WTC11 (cell line): ENCODE measurements around the gene P4HTM. TPM values are rescaled to one million over a fixed set of nuclear protein-coding genes. Genes with fewer than 3 reads are reported as not detected.
A peak's percentile ranks its signal among the peaks of the same experiment; 100 is the strongest.

ENCODE experiments used
- ATAC-seq: fragments of 200-7000 bp; cut with Tn5 transposase; 2 replicates; pipeline ENCODE4 v1.10.0; 2021; ENCODE audit warnings: mild to moderate bottlenecking, moderate library complexity
- CTCF ChIA-PET: fragments of 300-600 bp; sonication (Branson Sonifier 250); formaldehyde crosslinking; loops from one replicate; lab custom pipeline; 2021; ENCODE audit warnings: antibody characterized with exemption; lab: Charles Lee
- POLR2A ChIA-PET: fragments of 350-600 bp; sonication (Branson Sonifier 250); formaldehyde crosslinking; loops from one replicate; lab custom pipeline; 2021; ENCODE audit warnings: antibody characterized with exemption; lab: Charles Lee
- DNase-seq: peaks from one replicate; pipeline ENCODE4 v3.0.0; 2021; ENCODE audit warnings: low spot score
- H3K27ac Mint-ChIP-seq: 2 replicates; pipeline ENCODE4 v1.8.0; 2021; ENCODE audit warnings: mixed read lengths
- H3K27me3 Mint-ChIP-seq: 2 replicates; pipeline ENCODE4 v1.8.0; 2021; ENCODE audit warnings: low read depth, mild to moderate bottlenecking, moderate library complexity, mixed read lengths
- H3K36me3 Mint-ChIP-seq: 2 replicates; pipeline ENCODE4 v1.8.0; 2021; ENCODE audit warnings: mixed read lengths
- H3K4me1 Mint-ChIP-seq: 2 replicates; pipeline ENCODE4 v1.8.0; 2022; ENCODE audit warnings: mixed read lengths
- H3K4me3 Mint-ChIP-seq: 2 replicates; pipeline ENCODE4 v1.8.0; 2021; ENCODE audit warnings: mild to moderate bottlenecking, moderate library complexity, mixed read lengths
- H3K9me3 Mint-ChIP-seq: 2 replicates; pipeline ENCODE4 v1.8.0; 2021; ENCODE audit warnings: mixed read lengths
- AR ChIP-seq: fragments of 250-450 bp; sonication (Bioruptor Pico); IDR thresholded peaks from 2 replicates; pipeline ENCODE4 v1.9.0; 2021; ENCODE audit warnings: mild to moderate bottlenecking
- ATF1 ChIP-seq: sonication (generic); formaldehyde crosslinking; IDR thresholded peaks from 2 replicates; pipeline ENCODE4 v1.8.1; 2023; ENCODE audit warnings: mild to moderate bottlenecking, moderate library complexity, missing genetic modification reagents
- GTF2I ChIP-seq: fragments of 250-450 bp; sonication (Bioruptor Pico); conservative IDR thresholded peaks from 2 replicates; pipeline ENCODE4 v1.4.0; 2021; ENCODE audit warnings: mild to moderate bottlenecking
- JUN ChIP-seq: sonication (generic); formaldehyde crosslinking; IDR thresholded peaks from 2 replicates; pipeline ENCODE4 v1.8.0; 2023; ENCODE audit warnings: mild to moderate bottlenecking, missing genetic modification reagents
- OVOL2 ChIP-seq: fragments of 250-450 bp; sonication (Bioruptor Pico); IDR thresholded peaks from 2 replicates; pipeline ENCODE4 v1.9.0; 2021; ENCODE audit warnings: mild to moderate bottlenecking, borderline replicate concordance
- PRRX2 ChIP-seq: fragments of 250-450 bp; sonication (Bioruptor Pico); IDR thresholded peaks from 2 replicates; pipeline ENCODE4 v1.8.0; 2021; ENCODE audit warnings: mild to moderate bottlenecking
- RORB ChIP-seq: fragments of 250-450 bp; sonication (Bioruptor Pico); IDR thresholded peaks from 2 replicates; pipeline ENCODE4 v1.9.0; 2021; ENCODE audit warnings: mild to moderate bottlenecking
- SMAD3 ChIP-seq: sonication (generic); formaldehyde crosslinking; IDR thresholded peaks from 2 replicates; pipeline ENCODE4 v1.8.0; 2022; ENCODE audit warnings: missing genetic modification reagents, mild to moderate bottlenecking, borderline replicate concordance
- TEAD4 ChIP-seq: sonication (generic); formaldehyde crosslinking; IDR thresholded peaks from 2 replicates; pipeline ENCODE4 v1.8.0; 2022; ENCODE audit warnings: mild to moderate bottlenecking, missing genetic modification reagents
- total RNA-seq: library from RNA; stranded (reverse); gene quantifications from 3 replicates; pipeline ENCODE4 v1.2.3, GENCODE V29; 2021
- TF ChIP-seq, protein P1 (sequence below): fragments of 250-450 bp; sonication (Bioruptor Pico); conservative IDR thresholded peaks from 2 replicates; pipeline ENCODE4 v1.9.0; 2021; ENCODE audit warnings: mild to moderate bottlenecking
- TF ChIP-seq, protein P2 (sequence below): sonication (generic); formaldehyde crosslinking; IDR thresholded peaks from 2 replicates; pipeline ENCODE4 v1.8.0; 2022; ENCODE audit warnings: mild to moderate bottlenecking, missing genetic modification reagents
- TF ChIP-seq, protein P3 (sequence below): sonication (generic); formaldehyde crosslinking; IDR thresholded peaks from 2 replicates; pipeline ENCODE4 v1.8.1; 2022; ENCODE audit warnings: mild to moderate bottlenecking, moderate library complexity, missing genetic modification reagents
- TF ChIP-seq, protein P4 (sequence below): sonication (generic); formaldehyde crosslinking; IDR thresholded peaks from 2 replicates; pipeline ENCODE4 v1.8.1; 2023; ENCODE audit warnings: mild to moderate bottlenecking, missing genetic modification reagents

Gene P4HTM
- total RNA-seq, 1 experiment from 2014 or later, result 21.9 TPM

DNA sequence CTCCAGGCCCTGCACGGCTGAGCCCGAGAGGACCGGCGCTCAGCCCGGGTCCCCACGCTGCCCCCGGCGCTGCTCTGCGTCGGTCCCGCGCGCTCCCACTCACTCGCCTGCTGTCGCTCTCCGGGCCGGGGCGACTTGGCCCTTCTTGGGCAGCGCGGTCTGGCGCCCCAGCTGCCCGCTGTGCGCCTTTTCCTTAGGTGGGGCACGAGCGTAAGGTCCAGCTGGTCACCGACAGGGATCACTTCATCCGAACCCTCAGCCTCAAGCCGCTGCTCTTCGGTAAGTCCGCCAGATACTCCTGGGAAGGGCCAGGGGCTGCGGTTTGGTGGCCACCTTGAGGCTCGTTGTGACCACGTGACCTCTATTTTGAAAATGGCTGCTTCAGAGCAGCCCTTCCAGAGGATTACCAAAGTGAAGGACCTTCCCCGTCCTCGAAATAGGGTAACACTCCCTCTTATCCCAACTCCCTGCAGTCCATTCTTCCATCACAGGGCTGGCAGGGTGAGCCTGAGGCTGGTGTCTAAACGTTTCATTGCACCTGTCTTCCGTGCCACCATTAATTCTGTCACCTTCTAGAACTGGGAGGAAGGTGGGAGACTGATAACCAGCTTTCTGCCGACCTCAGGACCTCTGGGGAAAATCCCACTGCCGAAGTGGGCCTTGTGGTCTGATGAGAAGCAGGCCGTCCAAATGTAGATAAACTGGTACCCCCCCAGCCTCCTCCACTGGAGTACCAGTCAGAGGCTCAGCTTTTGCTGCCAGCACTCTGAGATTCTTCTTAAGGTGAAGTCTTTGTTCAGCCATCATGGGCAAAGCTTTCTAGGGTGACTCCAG, 812 bp downstream of the P4HTM start (continued):
- no peak for TF ChIP-seq AR (CRISPR knock-in tag)

DNA sequence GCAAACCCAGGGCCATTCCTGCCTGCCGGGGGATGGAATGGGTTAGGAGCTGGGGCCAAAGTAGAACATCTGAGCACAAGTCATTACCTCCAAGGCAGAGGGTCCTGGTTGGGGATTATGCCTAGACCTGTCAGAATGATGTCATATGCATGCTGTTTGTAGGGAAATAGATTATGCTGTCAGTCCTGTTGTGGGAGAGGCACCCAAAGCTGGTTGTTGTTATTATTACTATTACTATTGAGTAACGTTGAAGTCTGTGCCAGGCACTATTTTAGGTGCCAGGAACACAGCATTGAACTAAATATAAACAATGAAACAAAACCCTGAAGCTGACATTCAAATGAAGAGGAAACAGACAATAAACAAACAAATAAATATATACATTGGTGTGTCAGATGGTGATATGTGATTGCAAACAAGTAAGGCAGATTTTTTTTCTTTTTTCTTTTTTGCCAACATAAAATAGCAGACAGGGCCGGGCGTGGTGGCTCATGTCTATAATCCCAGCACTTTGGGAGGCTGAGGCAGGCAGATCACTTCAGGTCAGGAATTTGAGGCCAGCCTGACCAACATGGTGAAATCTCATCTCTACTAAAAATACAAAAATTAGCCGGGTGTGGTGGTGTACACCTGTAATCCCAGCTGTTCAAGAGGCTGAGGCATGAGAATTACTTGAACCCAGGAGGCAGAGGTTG, 2.0 kb downstream of the P4HTM start:
- Mint-ChIP-seq H3K4me3 (peak overlapping the region; percentile 83), H3K36me3 (peaks cover 4% of the 10 kb centered on the region; the same call in 1 of the 2 replicates), H3K27me3 (no peaks in the 10 kb centered on the region), H3K9me3 (no peaks in the 10 kb centered on the region), H3K27ac (no peak overlapping the region), H3K4me1 (peaks cover 23% of the 10 kb centered on the region)
- no peak for ATAC-seq
- ChIA-PET POLR2A (interaction anchor here (1.2 to 3.6 kb wide), 3 partner anchors 15 to 38 kb away, joined by 3 to 61 read pairs (median 3); partner anchors contain the start of genes IMPDH2 and WDR6), CTCF (interaction anchor here (5.9 to 7.6 kb wide), 2 partner anchors 15 to 21 kb away, joined by 86 to 107 read pairs; partner anchors contain the start of gene WDR6)
- no peak for DNase-seq
- TF ChIP-seq JUN (CRISPR knock-in tag) (no peak), ATF1 (CRISPR knock-in tag) (no peak), RORB (no peak), TEAD4 (no peak), SMAD3 (CRISPR knock-in tag) (no peak), GTF2I (CRISPR knock-in tag) (no peak), OVOL2 (CRISPR knock-in tag) (no peak), PRRX2 (CRISPR knock-in tag) (no peak)
- TF ChIP-seq, protein P1, sequence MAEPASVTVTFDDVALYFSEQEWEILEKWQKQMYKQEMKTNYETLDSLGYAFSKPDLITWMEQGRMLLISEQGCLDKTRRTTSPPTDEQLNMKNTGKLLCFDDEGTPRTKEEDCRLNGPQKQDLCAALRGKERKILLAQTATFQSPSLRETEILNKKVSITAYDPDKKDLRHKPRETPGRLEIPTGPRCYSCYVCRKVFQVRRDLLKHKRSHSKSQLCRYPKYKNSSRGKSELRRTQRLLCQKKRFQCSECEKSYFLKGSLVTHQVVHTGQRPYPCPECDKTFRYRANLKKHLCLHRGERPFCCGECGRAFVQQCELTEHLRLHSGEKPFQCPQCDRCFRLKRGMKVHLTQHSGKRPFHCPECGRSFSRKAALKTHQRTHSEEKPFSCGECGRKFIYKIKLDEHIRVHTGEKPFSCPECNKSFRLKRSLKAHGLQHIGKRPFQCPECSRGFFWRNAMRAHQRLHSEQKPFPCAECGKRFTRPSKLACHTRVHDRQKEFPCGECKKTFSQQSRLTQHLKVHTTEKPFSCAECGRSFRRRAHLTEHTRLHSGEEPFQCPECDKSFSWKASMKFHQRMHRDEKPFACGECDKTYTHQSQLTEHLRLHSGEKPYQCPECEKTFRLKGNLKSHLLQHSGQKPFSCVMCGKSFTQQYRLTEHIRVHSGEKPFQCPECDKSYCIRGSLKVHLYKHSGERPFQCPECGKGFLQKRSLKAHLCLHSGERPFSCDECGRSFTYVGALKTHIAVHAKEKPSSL (CRISPR knock-in tag), result no peak
- TF ChIP-seq, protein P2, sequence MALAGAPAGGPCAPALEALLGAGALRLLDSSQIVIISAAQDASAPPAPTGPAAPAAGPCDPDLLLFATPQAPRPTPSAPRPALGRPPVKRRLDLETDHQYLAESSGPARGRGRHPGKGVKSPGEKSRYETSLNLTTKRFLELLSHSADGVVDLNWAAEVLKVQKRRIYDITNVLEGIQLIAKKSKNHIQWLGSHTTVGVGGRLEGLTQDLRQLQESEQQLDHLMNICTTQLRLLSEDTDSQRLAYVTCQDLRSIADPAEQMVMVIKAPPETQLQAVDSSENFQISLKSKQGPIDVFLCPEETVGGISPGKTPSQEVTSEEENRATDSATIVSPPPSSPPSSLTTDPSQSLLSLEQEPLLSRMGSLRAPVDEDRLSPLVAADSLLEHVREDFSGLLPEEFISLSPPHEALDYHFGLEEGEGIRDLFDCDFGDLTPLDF (CRISPR knock-in tag), result no peak
- TF ChIP-seq, protein P3, sequence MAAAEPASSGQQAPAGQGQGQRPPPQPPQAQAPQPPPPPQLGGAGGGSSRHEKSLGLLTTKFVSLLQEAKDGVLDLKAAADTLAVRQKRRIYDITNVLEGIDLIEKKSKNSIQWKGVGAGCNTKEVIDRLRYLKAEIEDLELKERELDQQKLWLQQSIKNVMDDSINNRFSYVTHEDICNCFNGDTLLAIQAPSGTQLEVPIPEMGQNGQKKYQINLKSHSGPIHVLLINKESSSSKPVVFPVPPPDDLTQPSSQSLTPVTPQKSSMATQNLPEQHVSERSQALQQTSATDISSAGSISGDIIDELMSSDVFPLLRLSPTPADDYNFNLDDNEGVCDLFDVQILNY (CRISPR knock-in tag), result no peak
- TF ChIP-seq, protein P4, sequence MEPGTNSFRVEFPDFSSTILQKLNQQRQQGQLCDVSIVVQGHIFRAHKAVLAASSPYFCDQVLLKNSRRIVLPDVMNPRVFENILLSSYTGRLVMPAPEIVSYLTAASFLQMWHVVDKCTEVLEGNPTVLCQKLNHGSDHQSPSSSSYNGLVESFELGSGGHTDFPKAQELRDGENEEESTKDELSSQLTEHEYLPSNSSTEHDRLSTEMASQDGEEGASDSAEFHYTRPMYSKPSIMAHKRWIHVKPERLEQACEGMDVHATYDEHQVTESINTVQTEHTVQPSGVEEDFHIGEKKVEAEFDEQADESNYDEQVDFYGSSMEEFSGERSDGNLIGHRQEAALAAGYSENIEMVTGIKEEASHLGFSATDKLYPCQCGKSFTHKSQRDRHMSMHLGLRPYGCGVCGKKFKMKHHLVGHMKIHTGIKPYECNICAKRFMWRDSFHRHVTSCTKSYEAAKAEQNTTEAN (CRISPR knock-in tag), result no peak
